A549 treated with GW870086 at 1 μM for 4 hours (cell line): ENCODE measurements around the gene PRM3. TPM values are rescaled to one million over a fixed set of nuclear protein-coding genes. Genes with fewer than 3 reads are reported as not detected.

Experiments used
- total RNA-seq: library from RNA; stranded (reverse); fragments of 200-300 nt; extraction: Qiagen RNA extraction; gene quantifications from 5 replicates; pipeline ENCODE4 v1.2.3, GENCODE V29; 2022; ENCODE audit warnings: low read depth

Gene PRM3
- total RNA-seq = not detected in 5 replicates

GRCh38 chr16:11272921-11273720 is at the start of gene PRM3:
Gene PRM3 (minus strand): TSS chr16:11273629. CDS start chr16:11273595, 34 bp downstream.

GRCh38 chr16:11280616-11281522 is 7.4 kb upstream of the PRM3 start, which contains the start of gene PRM1:
Gene PRM1 (minus strand): TSS chr16:11281330. CDS start chr16:11281238, 92 bp downstream.

GRCh38 chr16:11276143-11276895 is 2.9 kb upstream of the PRM3 start, which contains the start of gene PRM2:
Gene PRM2 (minus strand): TSS chr16:11276480. CDS start chr16:11276370, 110 bp downstream.

GRCh38 chr16:11268921-11269375 is 4.5 kb downstream of the PRM3 start, which contains the start of gene TNP2:
Gene TNP2 (minus strand): TSS chr16:11269325. CDS start chr16:11269262, 63 bp downstream.

GRCh38 chr16:11255737-11256660 is 17.4 kb downstream of the PRM3 start, which contains the start of gene SOCS1:
Gene SOCS1 (minus strand): TSS chr16:11256204. CDS start chr16:11255478, 726 bp downstream.

Other genes with a start within 250 kb of the PRM3 start
- 2.8 to 8.1 TPM (median 4.7 TPM) in 5 replicates for gene SOCS1, start 17.4 kb downstream of the PRM3 start, total RNA-seq
- gene TNP2, start 4.3 kb downstream of the PRM3 start, total RNA-seq = not detected in 5 replicates
- gene PRM2, start 2.9 kb upstream of the PRM3 start, total RNA-seq = not detected in 5 replicates
- not detected in 5 replicates for gene PRM1, start 7.7 kb upstream of the PRM3 start, total RNA-seq
- 22.5 to 31.9 TPM (median 30.4 TPM) in 5 replicates for gene RMI2, start 71.8 kb upstream of the PRM3 start, total RNA-seq